Thoracic aorta endothelial cell (primary cell): ENCODE data around the gene IFTAP. TPM values are rescaled to one million over a fixed set of nuclear protein-coding genes. Genes with fewer than 3 reads are reported as not detected.

ENCODE experiments used
- total RNA-seq: library from RNA; depleted of rRNA; stranded (reverse); fragments of >200 nt; gene quantifications from 2 replicates; pipeline ENCODE4 v1.2.3, GENCODE V29; 2012

Gene IFTAP, protein sequence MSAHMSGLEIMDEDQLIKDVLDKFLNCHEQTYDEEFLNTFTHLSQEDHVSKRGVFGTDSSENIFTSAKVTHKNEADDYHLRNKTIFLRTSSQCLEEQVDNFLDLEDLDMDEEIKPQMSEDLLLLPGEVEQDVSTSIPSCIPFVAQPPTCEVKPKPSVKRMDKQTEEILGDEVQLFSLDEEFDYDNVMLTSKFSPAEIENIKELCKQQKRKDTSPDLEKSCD
- total RNA-seq: 39.4 and 45.6 TPM in 2 replicates

DNA sequence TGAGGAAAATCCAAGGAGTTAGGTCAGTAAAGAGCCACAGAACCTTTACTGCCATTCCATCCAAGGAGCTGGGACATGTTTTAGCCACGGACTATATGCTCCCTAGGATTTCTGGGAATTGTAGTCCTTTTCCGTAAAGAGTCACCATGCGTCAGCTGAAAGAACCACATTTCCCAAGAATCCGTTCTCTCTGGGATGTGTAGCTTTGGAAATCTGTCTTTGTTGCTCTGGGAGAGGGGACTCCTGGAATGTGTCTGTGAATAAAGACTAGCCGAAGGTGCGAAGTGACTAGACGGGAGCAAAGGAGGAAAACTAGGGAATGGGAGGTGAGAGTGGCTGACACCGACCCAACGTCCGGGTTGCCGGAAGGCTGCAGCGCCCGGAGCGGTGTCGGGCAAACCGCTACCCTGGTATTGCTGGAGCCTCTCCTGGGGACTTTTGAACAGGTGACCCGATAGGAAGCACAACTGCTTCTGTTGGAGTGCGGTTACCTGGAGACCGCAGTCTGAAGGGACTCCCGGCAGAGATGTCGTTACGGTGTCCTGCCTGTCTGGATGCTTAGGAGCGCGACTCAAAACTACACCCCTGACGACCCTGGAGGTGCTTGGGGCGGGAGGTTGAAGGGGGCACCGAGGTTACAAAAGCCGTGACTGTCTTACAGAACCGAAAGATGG lies at the start of gene IFTAP:
Gene IFTAP (plus strand): TSS at position 187 of the 674 bp plus-strand sequence. CDS start 15,602 bp downstream, outside the sequence.

DNA sequence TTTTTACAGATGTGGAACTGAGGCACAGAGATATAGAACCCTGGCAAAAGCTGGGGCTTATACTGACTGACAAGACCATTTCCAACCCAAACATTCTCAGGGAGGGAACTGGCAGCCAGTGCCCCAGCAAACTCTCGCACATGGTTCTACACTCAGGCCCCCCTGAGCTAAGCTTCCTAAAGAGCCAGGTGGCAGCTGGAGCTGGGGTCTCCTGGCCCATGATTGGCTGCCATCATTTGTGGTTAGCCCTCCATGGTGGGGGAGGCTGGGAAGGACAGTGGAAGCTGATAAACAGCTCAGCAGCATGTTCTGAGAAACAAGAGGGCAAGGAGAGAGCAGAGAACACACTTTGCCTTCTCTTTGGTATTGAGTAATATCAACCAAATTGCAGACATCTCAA lies 26.6 kb upstream of the IFTAP start, which contains the start of gene RAG1:
Gene RAG1 (plus strand): TSS at position 314 of the 400 bp plus-strand sequence. CDS start 5,298 bp downstream, outside the sequence.

DNA sequence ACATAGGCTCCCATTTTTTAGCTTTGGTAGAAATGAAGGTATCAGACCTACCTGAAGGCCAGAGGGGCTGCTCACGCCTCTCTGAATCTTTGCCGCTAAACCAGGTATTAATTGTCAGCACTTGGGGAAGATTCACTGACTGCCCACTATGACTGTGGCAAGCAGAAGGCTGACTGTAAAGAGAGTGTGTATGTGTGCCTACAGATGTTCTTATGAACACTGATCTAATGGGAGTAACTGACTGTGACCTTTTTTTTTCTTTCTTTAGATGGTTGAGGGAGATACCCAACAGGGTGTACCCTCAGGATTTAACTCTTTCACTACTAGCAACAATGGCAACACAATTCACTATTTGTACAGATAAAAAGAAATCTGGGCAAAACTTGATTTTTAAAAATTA lies 3.7 kb downstream of the IFTAP start, which contains the start of gene RAG2:
Gene RAG2 (minus strand): TSS at position 186 of the 400 bp plus-strand sequence. CDS start 4,068 bp downstream, outside the sequence.

Other genes with a start within 250 kb of the IFTAP start
- gene TRAF6, start 84.2 kb upstream of the IFTAP start, total RNA-seq: 16.2 and 16.6 TPM in 2 replicates
- gene RAG1, start 26.5 kb upstream of the IFTAP start, total RNA-seq: 1.7 and 1.9 TPM in 2 replicates
- not detected in 2 replicates for gene RAG2, start 3.7 kb downstream of the IFTAP start, total RNA-seq